Common myeloid progenitor, CD34-positive (primary cell): ENCODE data around the gene CLSTN2.

Source experiments
- CTCF ChIA-PET: fragments of 350-600 bp; sonication (Branson Sonifier 250); formaldehyde crosslinking; loops from one replicate; lab custom pipeline; 2021; ENCODE audit warnings: antibody characterized with exemption; lab: Charles Lee
- POLR2A ChIA-PET: fragments of 350-600 bp; sonication (Branson Sonifier 250); formaldehyde crosslinking; loops from one replicate; lab custom pipeline; 2021; ENCODE audit warnings: antibody characterized with exemption; lab: Charles Lee
- DNase-seq, 3 donors: peaks; one replicate each; pipeline versions ENCODE4 v3.0.0 to v3.0.0-alpha.2; 2013
- H3K27ac ChIP-seq, 2 experiments: 1 replicate in 1 of 2; 2 replicates in 1 of 2; pipeline ENCODE4 v1.7.0; 2013; ENCODE audit warnings: inconsistent platforms in 2 of 2, low read length in 2 of 2, mild to moderate bottlenecking in 2 of 2, low read depth in 1 of 2, moderate library complexity in 1 of 2; ENCODE audit not compliant: severe bottlenecking in 2 of 2, insufficient read depth in 1 of 2, poor library complexity in 1 of 2
- H3K27me3 ChIP-seq, 5 experiments: replicated peaks in 2 of 5; 1 replicate in 3 of 5; 2 replicates in 2 of 5; pipeline versions ENCODE4 v1.6.1 to v1.7.0; 2013; ENCODE audit warnings: low read length in 4 of 5, mild to moderate bottlenecking in 2 of 5, moderate library complexity in 2 of 5, inconsistent platforms in 1 of 5; ENCODE audit not compliant: insufficient read depth in 5 of 5, control insufficient read depth in 4 of 5
- H3K36me3 ChIP-seq, 4 experiments: 1 replicate in 2 of 4; 2 replicates in 2 of 4; pipeline versions ENCODE4 v1.6.1 to v1.7.0; 2013; ENCODE audit warnings: low read length in 3 of 4, control low read depth in 1 of 4, mild to moderate bottlenecking in 1 of 4; ENCODE audit not compliant: control insufficient read depth in 4 of 4, insufficient read depth in 4 of 4
- H3K4me1 ChIP-seq, 4 experiments: 1 replicate in 3 of 4; 2 replicates in 1 of 4; pipeline versions ENCODE4 v1.6.1 to v1.7.1; 2013; ENCODE audit warnings: low read length in 3 of 4, mild to moderate bottlenecking in 3 of 4, control low read depth in 1 of 4, inconsistent platforms in 1 of 4, moderate library complexity in 1 of 4; ENCODE audit not compliant: control insufficient read depth in 4 of 4, insufficient read depth in 4 of 4; ENCODE audit errors: control extremely low read depth in 1 of 4
- H3K4me3 ChIP-seq, 7 experiments: 1 replicate in 4 of 7; 2 replicates in 3 of 7; pipeline versions ENCODE4 v1.5.1 to v1.7.0; 2013; ENCODE audit warnings: mild to moderate bottlenecking in 7 of 7, low read length in 6 of 7, moderate library complexity in 6 of 7, inconsistent platforms in 2 of 7, low read depth in 2 of 7, control low read depth in 1 of 7; ENCODE audit not compliant: insufficient read depth in 4 of 7, control insufficient read depth in 1 of 7; ENCODE audit errors: extremely low read depth in 1 of 7
- H3K9me3 ChIP-seq, 5 experiments: 1 replicate in 4 of 5; 2 replicates in 1 of 5; pipeline versions ENCODE4 v1.6.1 to v1.7.1; 2013; ENCODE audit warnings: low read length in 4 of 5, mild to moderate bottlenecking in 2 of 5, inconsistent platforms in 1 of 5, low read depth in 1 of 5, moderate library complexity in 1 of 5; ENCODE audit not compliant: control insufficient read depth in 4 of 5, insufficient read depth in 2 of 5; ENCODE audit errors: control extremely low read depth in 1 of 5
- WGBS: methylation state at CpG from one replicate; pipeline ENCODE4 v1.1.5; 2013; ENCODE audit not compliant: insufficient coverage; 5-methylcytosine and 5-hydroxymethylcytosine counted together

CLSTN2 gene

DNA sequence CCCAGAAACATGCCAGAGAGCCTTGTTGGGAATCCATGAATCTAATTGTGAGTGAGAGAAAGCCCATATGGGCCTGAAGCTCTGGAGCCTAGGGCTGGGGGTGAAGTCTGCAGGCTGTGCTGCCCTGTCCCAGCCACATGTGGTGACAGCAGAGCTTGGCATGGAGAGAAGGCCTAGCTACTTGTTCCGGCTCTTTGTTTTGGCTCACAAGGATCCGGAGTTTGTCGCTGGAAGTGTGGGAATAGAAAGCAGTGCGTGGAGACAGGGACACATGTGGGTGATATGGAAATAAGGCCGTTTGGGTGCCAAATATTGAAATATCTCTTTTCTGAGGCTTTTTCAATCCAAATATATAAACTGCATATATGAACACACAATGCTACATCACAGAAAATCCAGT lies 78.2 kb downstream of the CLSTN2 start:
- ChIA-PET CTCF (no interaction called here), POLR2A (no interaction called here)
- no peak overlapping the region for H3K4me3 ChIP-seq
- no peak overlapping the region for H3K27ac ChIP-seq
- no peak for DNase-seq
- H3K4me1 ChIP-seq = no peaks in the 10 kb centered on the region
- H3K36me3 ChIP-seq = no peaks in the 10 kb centered on the region
- no CpG with 5 or more reads among the region's 5 CpGs for WGBS
- H3K27me3 ChIP-seq = no peaks in the 10 kb centered on the region
- H3K9me3 ChIP-seq = no peaks in the 10 kb centered on the region

DNA sequence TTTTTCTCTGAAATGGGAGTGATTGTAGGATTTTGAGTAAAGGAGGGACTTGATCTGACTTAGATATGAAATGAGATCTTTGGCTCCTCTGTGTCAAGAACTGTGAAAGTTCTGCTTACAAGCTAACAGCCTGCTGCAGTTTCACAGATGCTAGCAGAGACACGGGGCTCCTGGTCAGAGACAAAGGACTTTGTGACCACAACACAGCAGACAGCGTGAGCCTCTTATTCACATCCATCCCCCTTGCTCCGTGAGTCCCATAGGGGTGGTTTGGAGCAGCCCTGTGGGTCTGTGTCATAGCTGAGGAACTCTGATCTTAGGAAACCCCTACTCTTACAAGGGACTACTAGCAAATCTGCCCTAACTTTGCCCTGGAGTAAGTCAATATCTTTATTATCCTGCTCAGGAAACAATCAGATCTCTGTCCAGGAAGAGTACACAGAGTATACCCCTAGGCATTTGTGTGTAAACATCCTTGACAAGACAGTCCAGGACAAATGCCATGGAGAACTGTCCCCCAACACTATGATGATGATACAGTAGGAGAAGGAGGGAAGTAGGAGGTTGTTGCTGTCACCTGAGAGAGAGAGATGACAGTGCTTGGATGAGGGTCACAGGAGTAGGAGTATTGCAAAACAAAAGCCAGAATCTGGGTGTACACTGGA lies 80.0 kb downstream of the CLSTN2 start:
- ChIA-PET CTCF (no interaction called here), POLR2A (no interaction called here)
- Histone ChIP-seq H3K27ac (no peak overlapping the region), H3K9me3 (no peaks in the 10 kb centered on the region), H3K4me1 (no peaks in the 10 kb centered on the region), H3K4me3 (no peak overlapping the region), H3K36me3 (no peaks in the 10 kb centered on the region), H3K27me3 (peaks cover 0 to under 1% (median 0%) of the 10 kb centered on the region in 5 experiments)
- WGBS = 89% methylated on average over 3 of the region's 3 CpGs
- DNase-seq = no peak

DNA sequence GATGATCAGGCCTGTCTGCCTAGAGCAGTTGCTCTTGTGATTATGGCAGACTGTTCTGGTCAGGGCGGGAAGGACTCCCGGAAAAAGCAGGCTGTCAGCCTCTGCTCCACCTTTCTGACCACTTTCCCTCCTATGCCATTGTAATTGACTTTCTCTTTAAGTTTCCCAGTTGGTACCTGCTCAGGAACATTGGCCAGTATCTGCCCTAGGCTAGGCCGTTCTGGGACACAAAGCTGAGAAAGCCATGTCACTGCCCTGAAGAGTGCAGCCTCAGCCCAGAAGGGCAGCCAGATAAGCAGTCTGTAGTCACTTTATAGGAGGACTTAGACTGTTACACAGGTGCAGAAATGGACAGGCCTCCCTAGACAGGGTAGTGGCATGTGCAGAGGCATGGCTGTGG lies 80.8 kb downstream of the CLSTN2 start:
- no peak overlapping the region for H3K27ac ChIP-seq
- POLR2A ChIA-PET = no interaction called here
- no peaks in the 10 kb centered on the region for H3K36me3 ChIP-seq
- 93% methylated on average over 3 of the region's 3 CpGs for WGBS
- DNase-seq = no peak
- no peaks in the 10 kb centered on the region for H3K9me3 ChIP-seq
- peaks cover 0 to 3% (median 0%) of the 10 kb centered on the region in 5 experiments for H3K27me3 ChIP-seq
- H3K4me3 ChIP-seq = no peak overlapping the region
- CTCF ChIA-PET = no interaction called here
- no peaks in the 10 kb centered on the region for H3K4me1 ChIP-seq

DNA sequence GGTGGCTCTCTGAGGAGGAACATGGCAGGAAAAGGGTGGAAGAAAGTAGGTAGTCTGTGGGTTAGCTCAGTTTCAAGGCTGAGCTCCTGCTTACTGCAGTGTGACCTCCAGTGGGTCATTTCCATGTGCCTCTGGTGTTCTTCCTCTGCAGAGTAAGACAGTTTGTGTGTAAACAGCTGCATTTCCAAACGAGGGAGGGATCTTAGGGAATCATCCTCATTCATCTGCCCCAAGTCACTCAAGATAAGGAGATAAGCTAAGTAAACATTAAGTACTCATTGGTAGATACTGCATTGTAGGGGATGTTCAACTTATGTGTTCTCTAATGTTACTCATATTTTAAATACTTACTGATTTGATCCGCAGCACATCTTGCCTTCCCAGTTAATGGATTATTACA lies 83.6 kb downstream of the CLSTN2 start:
- Histone ChIP-seq H3K27me3 (peaks cover 0 to 3% (median 0%) of the 10 kb centered on the region in 5 experiments), H3K9me3 (no peaks in the 10 kb centered on the region), H3K4me1 (no peaks in the 10 kb centered on the region), H3K27ac (no peak overlapping the region), H3K36me3 (no peaks in the 10 kb centered on the region), H3K4me3 (no peak overlapping the region)
- WGBS = 20% methylated on average over 1 of the region's 2 CpGs
- ChIA-PET POLR2A (no interaction called here), CTCF (no interaction called here)
- no peak for DNase-seq

DNA sequence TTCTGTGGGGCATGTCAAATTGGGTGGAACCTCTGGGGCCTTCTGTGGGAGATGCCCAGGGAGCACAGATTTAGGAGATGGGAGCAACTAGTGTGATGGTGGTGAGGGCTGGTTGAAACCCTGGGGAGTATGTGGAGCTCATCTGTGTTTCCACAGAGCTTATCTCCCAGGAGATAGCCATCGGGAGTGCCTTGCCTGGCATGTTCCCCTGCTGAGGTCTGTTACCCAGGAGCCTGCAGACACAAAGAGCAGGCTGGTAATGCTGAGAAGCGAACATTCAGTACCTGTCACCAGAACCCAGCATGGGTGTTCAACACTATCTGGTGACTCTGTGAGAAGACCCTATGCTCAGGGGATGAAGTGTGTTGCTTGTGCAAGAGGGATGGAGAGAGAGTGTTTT lies 85.0 kb downstream of the CLSTN2 start:
- Histone ChIP-seq H3K36me3 (no peaks in the 10 kb centered on the region), H3K27me3 (peaks cover 0 to 3% (median 0%) of the 10 kb centered on the region in 5 experiments), H3K4me3 (no peak overlapping the region), H3K4me1 (no peaks in the 10 kb centered on the region), H3K27ac (no peak overlapping the region), H3K9me3 (no peaks in the 10 kb centered on the region)
- DNase-seq = no peak
- ChIA-PET CTCF (no interaction called here), POLR2A (no interaction called here)
- 81% methylated on average over 2 of the region's 2 CpGs for WGBS

DNA sequence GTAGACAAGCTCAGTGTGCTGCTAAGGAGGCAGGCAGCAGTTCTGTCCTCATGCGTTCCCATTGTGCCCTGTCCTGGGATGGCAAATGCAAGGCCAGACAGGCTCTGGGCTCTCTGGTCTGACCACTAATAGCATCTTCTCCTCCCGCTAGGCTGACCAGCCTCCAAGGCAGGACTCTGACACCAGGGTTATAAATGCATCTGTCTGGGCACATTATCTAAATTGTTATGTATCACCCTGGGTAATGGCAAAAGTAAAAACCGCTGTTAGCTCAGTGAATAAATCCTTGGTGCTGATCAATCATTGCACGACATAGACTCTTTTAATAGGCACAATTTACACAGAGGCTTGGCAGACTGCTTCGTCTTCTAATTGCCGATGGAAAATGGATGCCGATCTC lies 85.6 kb downstream of the CLSTN2 start:
- H3K36me3 ChIP-seq = no peaks in the 10 kb centered on the region
- H3K4me1 ChIP-seq = no peaks in the 10 kb centered on the region
- WGBS = 89% methylated on average over 6 of the region's 7 CpGs
- H3K27me3 ChIP-seq = peaks cover 0 to 3% (median 0%) of the 10 kb centered on the region in 5 experiments
- ChIA-PET CTCF (no interaction called here), POLR2A (no interaction called here)
- H3K27ac ChIP-seq = no peak overlapping the region
- no peaks in the 10 kb centered on the region for H3K9me3 ChIP-seq
- no peak overlapping the region for H3K4me3 ChIP-seq
- DNase-seq = no peak

DNA sequence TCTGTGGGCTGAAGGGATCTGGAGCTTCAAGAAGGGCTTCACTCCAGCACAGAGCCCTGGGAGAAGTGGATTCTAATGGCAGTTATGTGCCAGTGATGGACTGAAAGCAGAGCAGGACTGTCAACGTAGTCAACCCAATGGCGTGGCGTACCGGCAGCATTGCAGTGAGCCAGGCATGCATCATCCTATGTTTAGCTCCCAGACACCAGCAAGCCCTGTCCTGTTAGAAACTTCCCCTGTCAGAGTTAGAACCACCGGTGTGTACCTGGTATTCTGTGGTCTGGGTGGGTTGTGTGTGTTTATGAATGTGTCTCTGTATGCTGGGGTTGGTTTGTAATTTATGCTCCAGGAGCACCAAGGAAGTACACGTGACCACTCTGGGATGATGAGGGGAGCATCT lies 86.3 kb downstream of the CLSTN2 start:
- WGBS = 96% methylated on average over 4 of the region's 6 CpGs

More for the DNA sequence above, 86.3 kb downstream of the CLSTN2 start:
- Histone ChIP-seq H3K9me3 (no peaks in the 10 kb centered on the region), H3K36me3 (no peaks in the 10 kb centered on the region), H3K4me3 (no peak overlapping the region), H3K27ac (no peak overlapping the region), H3K27me3 (peaks cover 0 to 3% (median 0%) of the 10 kb centered on the region in 5 experiments), H3K4me1 (no peaks in the 10 kb centered on the region)
- POLR2A ChIA-PET = no interaction called here
- CTCF ChIA-PET = no interaction called here
- DNase-seq = no peak
